K562 (cell line): ENCODE results near the gene SPTBN4. TPM values are rescaled to one million over a fixed set of nuclear protein-coding genes. Genes with fewer than 3 reads are reported as not detected.

ENCODE experiments used
- CEBPB ChIP-seq: fragments of 450-650 bp; IDR thresholded peaks from 2 replicates; pipeline ENCODE4 v1.6.1; 2016; ENCODE audit warnings: missing genetic modification characterization, missing compliant biosample characterization
- E2F3 ChIP-seq: fragments of 250-450 bp; sonication (Bioruptor Pico); IDR thresholded peaks from 2 replicates; pipeline ENCODE4 v1.4.0; 2020; ENCODE audit warnings: mild to moderate bottlenecking
- E2F4 ChIP-seq: sonication (generic); formaldehyde crosslinking; IDR thresholded peaks from 2 replicates; pipeline ENCODE4 v1.8.0; 2022; ENCODE audit warnings: mild to moderate bottlenecking, low read depth, missing genetic modification reagents
- E2F6 ChIP-seq, 2 experiments: IDR thresholded peaks; 2 replicates each; pipeline ENCODE4 v1.6.1; 2011; ENCODE audit warnings: borderline replicate concordance in 1 of 2, control low read depth in 1 of 2, low read depth in 1 of 2, low read length in 1 of 2, mild to moderate bottlenecking in 1 of 2, mixed read lengths in 1 of 2, moderate library complexity in 1 of 2; ENCODE audit not compliant: insufficient read depth in 1 of 2, insufficient read length in 1 of 2, poor library complexity in 1 of 2, severe bottlenecking in 1 of 2; ENCODE audit errors: extremely low read depth in 1 of 2
- FOXM1 ChIP-seq, 2 experiments: fragments of 450-650 bp in 1 of 2; sonication (generic) in 1 of 2; formaldehyde crosslinking in 1 of 2; IDR thresholded peaks; 2 replicates each; pipeline versions ENCODE4 v1.6.1 to v1.9.0; 2017 to 2022; ENCODE audit warnings: low read depth in 2 of 2, mild to moderate bottlenecking in 2 of 2, missing genetic modification reagents in 1 of 2, moderate library complexity in 1 of 2
- GTF2E2 ChIP-seq: fragments of 200-800 bp; sonication (Bioruptor generic); IDR thresholded peaks from 2 replicates; pipeline ENCODE4 v1.6.1; 2016; ENCODE audit warnings: missing genetic modification characterization, missing compliant biosample characterization
- ID3 ChIP-seq, 2 experiments: fragments of 250-450 bp in 1 of 2; fragments of 450-650 bp in 1 of 2; sonication (Bioruptor Pico) in 1 of 2; IDR thresholded peaks; 2 replicates each; pipeline versions ENCODE4 v1.6.1 to v1.8.0; 2016 to 2021; ENCODE audit warnings: mild to moderate bottlenecking in 2 of 2, moderate library complexity in 2 of 2, missing compliant biosample characterization in 1 of 2, missing genetic modification characterization in 1 of 2
- MCM5 ChIP-seq: fragments of 450-650 bp; IDR thresholded peaks from 2 replicates; pipeline ENCODE4 v1.6.1; 2016; ENCODE audit warnings: low read depth
- MLLT1 ChIP-seq, 2 experiments: fragments of 450-650 bp; IDR thresholded peaks; 2 replicates each; pipeline ENCODE4 v1.6.1; 2016
- MLX ChIP-seq, 2 experiments: fragments of 450-650 bp in 1 of 2; sonication (generic) in 1 of 2; formaldehyde crosslinking; conservative IDR thresholded peaks; 2 replicates each; pipeline versions ENCODE4 v1.4.0 to v1.8.1; 2020 to 2022; ENCODE audit warnings: mild to moderate bottlenecking in 1 of 2, missing genetic modification reagents in 1 of 2
- PRPF4 ChIP-seq: fragments of 200-400 bp; formaldehyde crosslinking; IDR thresholded peaks from one replicate; pipeline ENCODE4 v1.6.1; 2017; ENCODE audit warnings: low read length, low read depth, mild to moderate bottlenecking; ENCODE audit not compliant: insufficient read depth, poor library complexity, severe bottlenecking
- SAFB ChIP-seq: fragments of 200-400 bp; formaldehyde crosslinking; IDR thresholded peaks from 2 replicates; pipeline ENCODE4 v1.6.1; 2017; ENCODE audit warnings: low read depth, low read length, borderline replicate concordance
- TAF1 ChIP-seq: IDR thresholded peaks from 2 replicates; pipeline ENCODE4 v1.6.1; 2011; ENCODE audit warnings: mild to moderate bottlenecking, low read length, moderate library complexity; ENCODE audit not compliant: insufficient read depth, control insufficient read depth, severe bottlenecking; ENCODE audit errors: extremely low read depth
- TAL1 ChIP-seq: fragments of 450-650 bp; IDR thresholded peaks from 2 replicates; pipeline ENCODE4 v1.6.1; 2016; ENCODE audit warnings: mild to moderate bottlenecking
- TCF7L2 ChIP-seq: fragments of 150-350 bp; IDR thresholded peaks from 2 replicates; pipeline ENCODE4 v1.6.1; 2016; ENCODE audit warnings: low read depth, mild to moderate bottlenecking, low read length, moderate library complexity
- TOE1 ChIP-seq, 2 experiments: fragments of 450-650 bp in 1 of 2; sonication (generic) in 1 of 2; formaldehyde crosslinking in 1 of 2; IDR thresholded peaks; 2 replicates each; pipeline versions ENCODE4 v1.7.1 to v1.8.0; 2016 to 2022; ENCODE audit warnings: borderline replicate concordance in 2 of 2, mild to moderate bottlenecking in 2 of 2, antibody characterized with exemption in 1 of 2, inconsistent platforms in 1 of 2, low read depth in 1 of 2, missing genetic modification reagents in 1 of 2, moderate library complexity in 1 of 2
- TSC22D4 ChIP-seq: fragments of 450-650 bp; IDR thresholded peaks from 2 replicates; pipeline ENCODE4 v1.6.1; 2016; ENCODE audit warnings: missing genetic modification characterization, missing biosample characterization, control low read depth
- ZNF512 ChIP-seq: IDR thresholded peaks from 2 replicates; pipeline ENCODE4 v1.6.1; 2016; ENCODE audit warnings: missing genetic modification characterization, missing compliant biosample characterization
- polyA plus RNA-seq, 8 experiments: library from polyadenylated mRNA; depleted of rRNA in 4 of 8; stranded (reverse) in 5 of 8; unstranded in 3 of 8; fragments of >200 nt; fragmentation: Nextera tagmentation in 2 of 8; fragmentation: Illumina TruSeq in 1 of 8; extraction: Ambion mirVana in 2 of 8; extraction: Trizol in 1 of 8; gene quantifications; 2 replicates each; pipeline versions ENCODE4 v1.2.1 to v1.2.3, GENCODE V29; 2011 to 2014; ENCODE audit warnings: inconsistent platforms in 1 of 8, missing spikeins in 1 of 8
- total RNA-seq, 7 experiments: library from RNA; depleted of rRNA in 6 of 7; stranded (reverse); fragments of >200 nt in 6 of 7; fragmentation: Illumina TruSeq in 2 of 7; extraction: Trizol in 2 of 7; gene quantifications; 2 replicates each; pipeline versions ENCODE4 v1.2.1 to v1.2.3, GENCODE V29; 2011 to 2021; ENCODE audit warnings: low replicate concordance in 1 of 7

Gene SPTBN4
- total and polyA plus RNA-seq, 9 of the 15 experiments (the other 6 are each of a cell fraction or from before 2014, with no cell fraction given), result 0.01 to 1.5 (median 0.86) TPM

GRCh38 chr19:40444825-40445312 is 21.9 kb upstream of the SPTBN4 start (continued):
- no peak for TF ChIP-seq TAL1
- no peak for TF ChIP-seq TAF1
- TF ChIP-seq GTF2E2, result no peak
- no peak for TF ChIP-seq FOXM1 (IDR thresholded peaks at IDR 0.05; ENCODE audit: low read depth)
- no peak for TF ChIP-seq FOXM1 (CRISPR knock-in tag; IDR thresholded peaks at IDR 0.05; ENCODE audit: low read depth)
- no peak for TF ChIP-seq E2F3 (CRISPR knock-in tag)
- TF ChIP-seq CEBPB (tag), result no peak
- no peak for TF ChIP-seq PRPF4
- no peak for TF ChIP-seq ZNF512
- peak; percentile 48; the same call in 1 of the 2 replicates for TF ChIP-seq TOE1 (IDR thresholded peaks at IDR 0.05; ENCODE audit: borderline replicate concordance)
- no peak for TF ChIP-seq TOE1 (CRISPR knock-in tag; IDR thresholded peaks at IDR 0.05; ENCODE audit: borderline replicate concordance, low read depth)
- no peak for TF ChIP-seq TCF7L2
- TF ChIP-seq MLLT1 (IDR thresholded peaks at IDR 0.05), result peak; percentile 21 to 58; a peak in 2 of 4 replicates
- no peak for TF ChIP-seq E2F4
- no peak for TF ChIP-seq MLX (CRISPR knock-in tag; conservative IDR thresholded peaks at IDR 0.05)
- TF ChIP-seq SAFB, result no peak
- no peak for TF ChIP-seq MCM5
- TF ChIP-seq ID3 (CRISPR knock-in tag; IDR thresholded peaks at IDR 0.05), result no peak
- no peak for TF ChIP-seq ID3 (tag; IDR thresholded peaks at IDR 0.05)
- TF ChIP-seq E2F6 (IDR thresholded peaks at IDR 0.05; ENCODE audit: borderline replicate concordance in 1 of 2, extremely low read depth in 1 of 2, insufficient read depth in 1 of 2, insufficient read length in 1 of 2, low read depth in 1 of 2, low read length in 1 of 2, poor library complexity in 1 of 2, severe bottlenecking in 1 of 2), result peak in 1 of 2 experiments; percentile 27
- TF ChIP-seq TSC22D4 (tag), result no peak
